GM13976 (cell line): ENCODE measurements around the gene FUT7.

Source experiments
- DNase-seq: peaks from one replicate; pipeline ENCODE4 v3.0.0; 2012; ENCODE audit warnings: low spot score
- in situ Hi-C: fragments of 300-500 bp; cut with MboI; formaldehyde crosslinking; loops from one replicate; pipeline ENCODE4 v1.12.0; 2022; ENCODE audit warnings: low sequenced_read_pairs, mixed read lengths, inconsistent platforms; ENCODE audit not compliant: unreplicated experiment
- TF ChIP-seq, protein P1 (sequence below): IDR thresholded peaks from 2 replicates; pipeline ENCODE4 v1.5.1; 2012; ENCODE audit warnings: borderline replicate concordance, mild to moderate bottlenecking; ENCODE audit not compliant: insufficient read depth; ENCODE audit errors: extremely low read depth, missing control alignments, control extremely low read depth

Gene FUT7

GRCh38 chr9:137026828-137027227 lies 5.1 kb downstream of the FUT7 start:
- no peak for DNase-seq
- TF ChIP-seq, protein P1, sequence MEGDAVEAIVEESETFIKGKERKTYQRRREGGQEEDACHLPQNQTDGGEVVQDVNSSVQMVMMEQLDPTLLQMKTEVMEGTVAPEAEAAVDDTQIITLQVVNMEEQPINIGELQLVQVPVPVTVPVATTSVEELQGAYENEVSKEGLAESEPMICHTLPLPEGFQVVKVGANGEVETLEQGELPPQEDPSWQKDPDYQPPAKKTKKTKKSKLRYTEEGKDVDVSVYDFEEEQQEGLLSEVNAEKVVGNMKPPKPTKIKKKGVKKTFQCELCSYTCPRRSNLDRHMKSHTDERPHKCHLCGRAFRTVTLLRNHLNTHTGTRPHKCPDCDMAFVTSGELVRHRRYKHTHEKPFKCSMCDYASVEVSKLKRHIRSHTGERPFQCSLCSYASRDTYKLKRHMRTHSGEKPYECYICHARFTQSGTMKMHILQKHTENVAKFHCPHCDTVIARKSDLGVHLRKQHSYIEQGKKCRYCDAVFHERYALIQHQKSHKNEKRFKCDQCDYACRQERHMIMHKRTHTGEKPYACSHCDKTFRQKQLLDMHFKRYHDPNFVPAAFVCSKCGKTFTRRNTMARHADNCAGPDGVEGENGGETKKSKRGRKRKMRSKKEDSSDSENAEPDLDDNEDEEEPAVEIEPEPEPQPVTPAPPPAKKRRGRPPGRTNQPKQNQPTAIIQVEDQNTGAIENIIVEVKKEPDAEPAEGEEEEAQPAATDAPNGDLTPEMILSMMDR, result no peak
- in situ Hi-C loops, result no loop called here

GRCh38 chr9:137026384-137026783 lies 5.5 kb downstream of the FUT7 start:
- TF ChIP-seq, protein P1, result no peak
- no peak for DNase-seq
- in situ Hi-C loops, result no loop called here

DNA sequence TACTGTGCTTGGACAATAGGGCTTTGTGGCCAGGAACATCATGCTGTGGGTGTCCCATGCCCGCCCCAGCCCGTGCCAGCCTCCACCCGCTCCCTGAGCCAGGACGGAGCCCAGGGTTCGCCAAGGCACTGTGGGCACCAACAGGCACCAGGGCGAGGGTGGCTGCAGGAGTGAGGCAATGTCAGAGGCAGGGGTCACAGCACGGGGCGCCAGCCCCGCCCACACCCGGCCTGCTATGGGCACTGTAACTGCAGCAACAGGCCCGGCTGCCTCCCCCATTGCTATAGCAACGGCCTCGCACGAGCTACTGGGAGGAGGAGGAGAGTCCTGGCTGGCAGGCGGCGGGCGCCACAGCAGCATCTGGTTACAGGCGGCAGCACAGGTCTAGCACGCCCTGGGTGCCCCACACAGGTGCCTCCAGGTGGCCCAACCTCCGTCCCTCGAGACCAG lies 6.3 kb downstream of the FUT7 start:
- TF ChIP-seq, protein P1, result no peak
- in situ Hi-C loops, result no loop called here
- no peak for DNase-seq

- TF ChIP-seq, protein P1, result no peak
- DNase-seq, result no peak
- in situ Hi-C loops, result no loop called here
Observed at GRCh38 chr9:137023583-137023991, 8.3 kb downstream of the FUT7 start.

DNA sequence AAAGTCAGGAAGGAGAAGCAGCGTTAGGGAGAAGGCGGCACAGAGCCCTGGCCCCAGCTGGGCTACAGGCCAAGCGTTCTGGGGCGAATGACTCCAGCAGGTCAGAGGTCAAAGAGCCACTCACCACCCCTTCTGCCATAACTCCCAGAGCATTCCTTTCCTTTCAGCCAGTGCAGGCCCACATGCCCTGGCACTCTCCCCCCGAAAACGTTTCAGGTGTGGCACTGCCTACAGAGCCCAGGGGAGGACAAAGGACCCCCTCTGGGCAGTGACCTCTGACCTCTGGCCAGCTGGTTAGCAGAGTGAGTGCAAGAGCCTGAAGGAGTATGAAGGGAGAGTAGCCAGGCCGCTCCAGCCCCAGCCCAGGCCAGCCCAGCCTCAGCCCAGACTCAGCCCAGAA lies 8.7 kb downstream of the FUT7 start:
- in situ Hi-C loops, result no loop called here
- TF ChIP-seq, protein P1, result no peak
- DNase-seq, result no peak

DNA sequence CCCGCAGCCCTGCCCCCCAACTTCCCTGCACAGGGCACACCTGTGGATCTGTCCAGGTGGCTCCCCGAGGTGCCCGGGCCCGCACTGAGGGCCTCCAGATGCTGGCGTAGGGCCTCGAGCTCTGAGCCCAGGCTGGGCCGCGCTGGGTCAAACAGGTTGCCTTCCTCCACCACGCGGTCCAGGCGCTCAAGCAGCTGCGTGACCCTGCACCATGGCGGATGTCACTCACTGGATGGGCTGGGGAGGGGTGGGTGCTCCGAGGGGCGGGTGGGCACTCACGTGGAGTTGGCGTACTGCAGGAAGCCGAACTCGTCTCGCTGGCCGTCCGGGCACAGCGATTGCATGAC lies 9.3 kb downstream of the FUT7 start:
- in situ Hi-C loops, result no loop called here
- TF ChIP-seq, protein P1, result no peak
- DNase-seq, result no peak
